DOHH2 (cell line): ENCODE measurements around the gene UCN3.

Source experiments
- CTCF ChIP-seq: fragments of 200-600 bp; sonication (generic); IDR thresholded peaks from one replicate; pipeline ENCODE4 v1.5.1; 2014; ENCODE audit warnings: antibody characterized with exemption, mild to moderate bottlenecking, low read depth, low read length; ENCODE audit not compliant: poor library complexity, severe bottlenecking
- EZH2phosphoT487 ChIP-seq: fragments of 200-600 bp; sonication (generic); IDR thresholded peaks from 2 replicates; pipeline ENCODE4 v1.6.1; 2017; ENCODE audit warnings: borderline replicate concordance, mild to moderate bottlenecking, antibody characterized with exemption, low read length, moderate library complexity, mixed read lengths

GRCh38 chr10:5423771-5424170, 59.0 kb downstream of the UCN3 start:
- TF ChIP-seq CTCF = no peak
- no peak for TF ChIP-seq EZH2phosphoT487
